GM10266 (cell line): ENCODE results near the gene DDIT3.

Experiments used
- DNase-seq: peaks from one replicate; pipeline ENCODE4 v3.0.0; 2012; ENCODE audit errors: extremely low spot score
- CTCF ChIP-seq: IDR thresholded peaks from 2 replicates; pipeline ENCODE4 v1.5.1; 2012; ENCODE audit warnings: mild to moderate bottlenecking, low read depth; ENCODE audit not compliant: control insufficient read depth, insufficient read depth; ENCODE audit errors: missing control alignments

DDIT3 gene

GRCh38 chr12:57472391-57472790 is 47.9 kb downstream of the DDIT3 start:
- no peak for TF ChIP-seq CTCF
- no peak for DNase-seq

- no peak for TF ChIP-seq CTCF
- DNase-seq, result no peak
Measured at GRCh38 chr12:57471661-57472060, 48.7 kb downstream of the DDIT3 start.

- DNase-seq, result no peak
- no peak for TF ChIP-seq CTCF
Measured at GRCh38 chr12:57470970-57471656, 49.2 kb downstream of the DDIT3 start.

GRCh38 chr12:57470286-57470969 is 49.9 kb downstream of the DDIT3 start:
- TF ChIP-seq CTCF, result no peak
- no peak for DNase-seq

GRCh38 chr12:57469296-57470164 is 50.8 kb downstream of the DDIT3 start:
- no peak for TF ChIP-seq CTCF
- DNase-seq, result no peak

GRCh38 chr12:57467915-57468314 is 52.4 kb downstream of the DDIT3 start:
- no peak for DNase-seq
- TF ChIP-seq CTCF, result no peak

- no peak for TF ChIP-seq CTCF
- DNase-seq, result no peak
Measured at GRCh38 chr12:57467212-57467874, 53.0 kb downstream of the DDIT3 start.
